CD4-positive, alpha-beta T cell treated with Interleukin-15 for 4 hours (primary cell): Measurements from ENCODE around the gene NAA80.

Source experiments
- DNase-seq: peaks from one replicate; pipeline ENCODE4 v3.0.0-alpha.2; 2020; ENCODE audit warnings: low spot score

The NAA80 gene

GRCh38 chr3:50327943-50328691 lies 28.9 kb upstream of the NAA80 start, which contains the start of gene TUSC2:
Gene TUSC2 (minus strand): TSS chr3:50328223. CDS start chr3:50328099, 124 bp downstream.
- peak; percentile 95 for DNase-seq

DNA sequence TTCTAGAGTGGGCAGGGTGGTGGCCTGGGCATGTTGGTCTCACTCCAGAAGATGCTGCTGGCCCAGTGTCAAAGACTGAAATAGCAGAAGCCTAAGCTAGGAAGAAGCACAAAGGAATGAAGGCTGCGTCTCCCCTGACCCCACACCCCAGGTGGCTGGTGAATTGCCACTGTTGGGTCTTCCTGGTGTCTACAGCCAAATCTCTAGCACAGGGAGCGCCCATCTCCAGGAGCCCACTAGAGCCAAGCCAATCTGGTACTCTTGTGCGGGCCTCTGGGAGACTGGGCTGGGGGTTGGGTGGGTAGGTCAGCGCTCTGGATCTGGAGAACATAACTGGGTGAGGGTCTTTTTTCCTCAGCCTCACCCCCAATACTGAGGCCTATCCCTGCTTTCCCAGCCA lies 27.9 kb upstream of the NAA80 start:
- DNase-seq, result no peak

DNA sequence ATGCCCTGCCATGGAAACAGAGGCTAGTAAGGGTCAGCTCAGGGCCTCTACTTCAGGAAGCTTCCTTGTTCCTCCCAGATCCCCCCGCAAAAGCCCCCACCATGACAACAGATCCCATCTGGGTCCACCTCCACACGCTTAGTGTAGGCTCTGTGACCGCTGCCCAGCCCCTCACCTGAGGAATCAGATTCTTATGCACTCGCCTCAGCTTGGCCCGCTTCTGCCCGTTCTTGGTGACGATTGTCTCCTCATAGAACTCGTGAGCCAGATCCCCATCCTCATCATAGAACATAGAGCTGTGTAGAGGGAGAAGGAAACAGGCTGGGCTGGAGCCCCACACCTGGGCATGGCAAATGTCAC lies 27.0 kb upstream of the NAA80 start:
- DNase-seq, result no peak

GRCh38 chr3:50325497-50326181 lies 26.4 kb upstream of the NAA80 start:
- no peak for DNase-seq

DNA sequence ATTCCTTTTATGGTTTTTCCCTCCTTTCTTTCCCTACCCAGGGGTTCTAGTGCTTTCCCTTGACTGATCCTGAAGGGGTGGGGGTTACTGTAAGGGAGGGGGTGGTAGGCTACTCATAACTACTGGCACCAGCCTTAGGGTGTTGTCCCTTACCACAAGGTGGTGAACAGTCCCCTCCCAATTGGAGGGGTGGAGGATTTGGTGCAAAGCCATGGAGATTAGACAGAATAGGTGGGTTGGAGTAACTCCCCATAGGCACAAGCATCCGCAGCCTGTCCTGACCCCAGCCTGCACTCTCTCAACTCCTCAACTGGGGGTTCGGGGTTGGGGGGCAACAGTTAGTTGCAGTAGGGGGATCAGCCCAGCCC lies 25.9 kb upstream of the NAA80 start:
- no peak for DNase-seq

DNA sequence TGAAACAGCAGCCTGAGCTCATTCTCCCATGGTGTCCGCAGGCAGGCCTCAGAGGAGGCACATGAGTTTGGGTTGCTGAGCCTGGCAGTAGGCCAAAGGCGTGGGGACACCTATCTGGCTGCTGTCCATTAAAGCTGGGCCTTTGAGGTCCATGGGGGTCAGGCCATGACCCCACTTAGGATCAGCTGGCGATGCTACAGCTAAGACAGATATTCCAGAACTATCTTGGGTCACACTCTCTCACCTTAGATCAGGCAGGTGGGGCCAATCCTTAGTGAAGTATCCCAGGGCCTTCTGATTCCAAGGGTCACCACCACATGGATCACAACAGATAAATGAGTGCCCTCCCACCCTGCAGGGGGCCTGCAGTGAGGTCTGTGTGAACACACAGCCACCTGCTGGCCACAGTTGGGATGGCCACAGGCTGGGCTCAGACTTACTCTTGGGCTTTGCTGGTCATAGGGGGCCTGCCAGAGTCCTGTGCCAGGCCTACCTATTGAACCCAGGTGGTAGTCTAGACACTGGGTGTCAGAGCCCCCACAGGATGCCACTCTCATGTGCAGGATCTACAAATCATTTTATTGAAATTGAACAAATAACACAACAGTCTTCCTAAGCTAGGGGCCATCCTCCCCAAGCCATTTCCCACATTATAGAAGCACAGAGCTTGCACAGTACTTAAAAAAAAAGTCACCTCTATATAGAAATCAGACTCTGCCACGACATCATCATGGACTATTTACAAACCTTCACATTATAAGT lies 25.3 kb upstream of the NAA80 start:
- DNase-seq, result peak; percentile 59

DNA sequence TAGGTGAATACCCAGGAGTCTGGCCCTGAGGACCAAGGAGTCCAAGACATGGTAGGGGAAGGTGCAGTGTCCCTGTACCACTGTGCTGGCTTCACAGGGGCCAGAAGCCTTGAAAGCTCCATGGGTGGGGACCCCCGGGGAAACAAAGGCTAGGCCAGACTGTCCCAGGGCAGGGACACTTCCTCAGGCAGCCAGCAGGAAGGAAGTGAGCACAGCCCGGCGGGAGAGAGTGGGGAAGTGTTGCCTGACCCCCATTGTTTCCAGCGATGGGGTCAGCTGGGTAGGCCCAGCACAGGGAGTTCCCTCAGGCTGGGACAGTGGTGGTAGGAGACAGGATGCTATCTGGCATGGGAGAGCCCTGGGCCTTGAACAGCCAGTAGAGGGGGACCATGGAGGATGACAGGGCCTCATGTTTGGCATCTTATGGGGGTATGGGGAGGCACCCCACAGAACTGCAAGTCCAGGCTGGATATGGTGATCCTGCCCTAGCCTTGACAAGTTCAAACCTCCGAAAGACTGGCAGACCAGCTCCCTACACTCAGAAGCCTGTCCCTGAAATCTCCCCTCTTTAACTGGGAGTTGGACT lies 24.5 kb upstream of the NAA80 start:
- no peak for DNase-seq

- no peak for DNase-seq
Measured at GRCh38 chr3:50323092-50323600, 23.9 kb upstream of the NAA80 start.

DNA sequence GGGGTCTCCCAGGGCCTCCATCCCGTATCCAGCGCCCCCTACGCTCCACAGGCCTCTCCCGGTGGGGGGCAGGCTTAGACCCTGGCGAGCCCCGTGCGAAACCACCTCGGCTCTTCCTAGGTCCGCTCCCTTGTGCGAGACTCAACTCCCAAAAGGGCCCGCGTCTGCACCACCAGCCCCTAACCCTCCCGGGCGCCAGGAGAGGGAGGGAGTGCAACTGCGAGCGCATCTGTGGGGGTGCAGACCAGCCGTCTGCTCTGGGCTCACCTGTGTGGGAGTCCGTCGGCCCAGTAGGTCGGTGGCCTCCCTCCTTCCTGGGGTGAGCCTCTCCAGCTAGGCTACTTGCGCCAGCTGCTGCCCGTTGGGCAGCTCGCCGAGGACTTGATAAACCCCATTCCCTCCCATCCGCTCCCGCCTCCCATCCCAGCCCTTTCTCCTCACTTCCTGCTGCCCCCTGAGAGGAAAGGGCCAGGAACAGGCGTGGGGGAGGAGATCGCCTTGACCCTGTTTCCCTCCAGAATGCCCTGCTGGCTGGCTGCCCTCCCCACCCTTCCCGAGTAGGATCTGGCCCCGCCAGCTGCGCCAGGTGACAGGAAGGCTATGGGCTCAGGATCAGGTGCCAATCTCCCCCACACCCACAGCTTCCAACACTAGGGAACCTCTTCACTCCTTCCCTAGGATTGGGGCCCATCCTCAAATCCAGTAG lies 23.3 kb upstream of the NAA80 start, which contains the start of gene HYAL2:
HYAL2 (minus strand) TSS at position 360 of the 706 bp plus-strand sequence. CDS start 2,256 bp downstream, outside the sequence.
- no peak for DNase-seq

DNA sequence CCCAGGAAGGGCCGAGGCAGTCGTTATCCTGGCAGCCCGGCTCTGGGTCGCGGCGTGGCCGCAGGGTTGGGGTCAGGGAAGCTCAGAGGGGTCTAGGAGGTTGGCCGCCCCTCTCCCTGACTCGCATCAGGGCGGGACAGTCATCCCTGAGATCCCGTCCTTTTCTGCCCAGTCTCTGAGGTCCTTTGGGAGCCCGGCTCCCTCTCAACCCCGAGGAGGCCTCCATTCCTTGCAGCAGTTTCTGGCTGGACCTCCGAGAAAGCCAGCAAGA lies 22.8 kb upstream of the NAA80 start:
- DNase-seq, result no peak

DNA sequence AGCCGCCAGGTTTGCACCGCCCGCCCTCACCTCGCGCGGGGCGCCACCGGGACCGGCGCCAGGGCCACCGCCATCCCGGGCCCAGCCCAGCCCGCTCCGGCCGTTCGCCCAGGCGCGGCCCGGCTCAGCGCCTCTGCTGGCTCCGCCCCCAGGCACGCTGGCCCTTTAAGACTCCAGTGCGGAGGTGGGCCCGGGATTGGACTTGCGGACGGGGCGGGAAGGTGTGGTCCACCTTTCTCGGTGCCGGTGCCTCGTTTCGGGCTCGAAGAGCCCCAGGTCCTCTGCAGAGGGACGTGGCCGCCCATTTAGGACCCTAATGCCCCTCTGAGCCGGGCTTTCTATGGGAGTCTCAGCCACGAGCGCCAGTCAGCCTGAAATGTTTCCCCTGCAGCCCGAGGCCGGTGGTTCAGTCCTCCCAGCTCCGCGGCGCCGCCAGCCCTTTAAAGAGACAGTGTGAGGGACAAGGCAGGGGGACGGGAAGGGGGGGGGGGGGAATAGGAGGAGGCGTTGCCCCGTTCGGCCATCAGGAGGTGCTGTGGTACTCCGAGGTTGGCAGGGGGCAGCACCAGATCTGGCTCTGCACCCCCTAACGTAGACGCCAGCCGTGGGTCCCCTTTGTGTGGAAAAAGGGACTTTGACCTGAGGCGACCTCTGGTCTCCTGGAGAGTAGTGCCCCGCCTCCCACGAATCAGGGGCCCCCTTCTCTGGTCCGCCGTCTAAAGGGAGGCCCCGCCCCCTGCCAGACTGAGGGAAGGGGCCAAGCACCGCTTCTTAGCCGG lies 22.3 kb upstream of the NAA80 start:
- peak; percentile 78 for DNase-seq

GRCh38 chr3:50320853-50321335 lies 21.7 kb upstream of the NAA80 start:
- peak; percentile 49 for DNase-seq

GRCh38 chr3:50319894-50320625 lies 20.9 kb upstream of the NAA80 start:
- DNase-seq, result no peak

DNA sequence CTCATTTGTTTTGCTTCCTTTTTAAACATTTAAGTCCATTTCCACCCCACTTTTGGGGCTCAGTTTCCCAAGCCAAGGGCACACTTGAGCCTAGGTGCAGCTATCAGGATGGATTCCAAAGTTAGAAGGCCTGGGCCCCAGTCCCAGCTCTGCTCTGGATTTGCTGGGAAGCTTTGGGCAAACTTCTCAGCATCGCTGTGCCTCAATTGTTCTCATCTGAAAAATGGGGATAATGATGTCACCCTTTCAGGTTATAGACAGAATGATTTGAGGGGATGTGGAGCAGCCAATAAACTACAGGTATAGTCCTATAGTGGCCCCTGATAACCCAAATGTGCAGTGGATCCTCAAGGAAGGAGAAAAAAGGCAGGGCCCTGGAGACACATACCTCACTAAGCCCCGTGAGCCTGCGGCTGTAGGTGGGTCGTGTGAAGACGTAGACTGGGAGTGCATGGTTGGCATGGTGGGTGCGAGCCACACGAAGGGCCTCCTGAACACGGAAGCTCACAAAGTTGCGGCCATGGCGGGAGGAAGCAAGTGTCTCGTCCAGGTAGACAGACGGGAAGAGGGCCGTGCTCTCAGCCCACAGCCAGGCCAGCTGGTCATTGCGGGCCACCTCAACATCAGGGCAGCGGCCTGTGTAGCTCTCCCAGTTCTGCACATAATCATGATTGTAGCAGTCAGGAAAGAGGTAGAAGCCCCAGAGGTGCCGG lies 20.1 kb upstream of the NAA80 start:
- DNase-seq, result no peak

DNA sequence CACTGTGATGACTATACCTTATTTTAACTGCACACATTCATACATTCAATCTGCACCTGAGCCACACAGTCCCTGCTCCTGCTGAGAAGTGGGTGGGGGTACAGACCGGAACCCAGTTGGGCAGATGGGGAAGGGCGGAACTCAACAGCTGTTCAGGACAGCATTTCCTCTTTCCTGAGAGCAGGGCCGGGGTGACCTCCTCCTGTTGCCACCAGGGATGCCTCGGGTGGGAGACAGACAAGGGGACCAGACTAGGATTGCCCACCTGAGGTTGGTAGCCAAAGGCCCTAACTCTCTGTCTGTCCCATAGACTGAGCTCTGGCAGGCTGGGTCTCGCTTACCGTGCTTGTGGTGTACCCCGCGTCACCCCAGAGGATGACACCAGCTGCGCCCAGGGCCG lies 19.4 kb upstream of the NAA80 start:
- no peak for DNase-seq

GRCh38 chr3:50318163-50318562 lies 19.0 kb upstream of the NAA80 start:
- DNase-seq, result no peak

GRCh38 chr3:50317300-50317699 lies 18.1 kb upstream of the NAA80 start:
- DNase-seq, result no peak

DNA sequence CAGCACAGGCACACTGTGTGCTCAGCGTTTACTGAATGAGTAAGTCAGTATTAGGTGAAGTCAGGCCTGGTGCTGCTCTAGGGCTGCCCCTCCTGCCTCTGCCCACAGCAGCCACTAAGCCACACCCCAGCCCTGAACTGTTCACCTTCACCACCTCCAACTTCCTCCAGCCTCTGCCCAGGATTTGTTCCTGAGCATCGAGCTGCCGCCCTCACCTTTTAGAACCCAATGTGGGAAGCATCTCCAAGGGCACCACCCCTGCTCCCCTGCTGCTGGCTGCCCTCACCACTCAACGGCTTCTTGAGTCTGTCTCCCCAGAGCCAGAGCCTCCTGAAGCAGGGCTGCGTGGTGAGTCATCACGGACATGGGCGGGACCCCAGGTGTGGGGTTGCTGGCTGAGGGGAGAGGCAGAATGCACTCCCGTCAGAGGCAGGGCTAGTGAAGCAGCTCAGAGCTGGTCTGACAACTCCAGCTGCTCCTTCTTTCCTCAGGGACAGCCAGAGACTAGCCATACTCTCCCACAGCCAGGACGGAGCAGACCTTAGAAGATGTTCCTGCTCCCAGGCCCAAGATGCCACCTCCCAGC lies 17.5 kb upstream of the NAA80 start:
- peak; percentile 87 for DNase-seq

GRCh38 chr3:50314816-50315215 lies 15.6 kb upstream of the NAA80 start:
- no peak for DNase-seq
